ENCODE results near the gene SH3BP4. TPM values are rescaled to one million over a fixed set of nuclear protein-coding genes. Genes with fewer than 3 reads are reported as not detected.
A peak's percentile ranks its signal among the peaks of the same experiment; 100 is the strongest.

SH3BP4 gene
- total RNA-seq, 1 donor from 2014 or later: 49.5 TPM

GRCh38 chr2:234953116-234954031 is 1.6 kb downstream of the SH3BP4 start:
- no peaks in the 10 kb centered on the region for H3K9me3 Mint-ChIP-seq
- peaks cover 15% of the 10 kb centered on the region for H3K36me3 Mint-ChIP-seq
- peaks cover 59% of the 10 kb centered on the region for H3K4me1 Mint-ChIP-seq (ENCODE audit: unreplicated experiment)
- no peak for TF ChIP-seq CTCF (conservative IDR thresholded peaks at IDR 0.05)
- no peak for DNase-seq (ENCODE audit: extremely low spot score, unreplicated experiment)
- peaks cover 7% of the 10 kb centered on the region for H3K27me3 Mint-ChIP-seq
- H3K4me3 Mint-ChIP-seq: peak overlapping the region; percentile 91
- peak overlapping the region; percentile 69 for H3K27ac Mint-ChIP-seq

- Mint-ChIP-seq H3K27me3 (peaks cover 7% of the 10 kb centered on the region), H3K4me3 (peak overlapping the region; percentile 91), H3K36me3 (peaks cover 15% of the 10 kb centered on the region), H3K4me1 (ENCODE audit: unreplicated experiment) (peaks cover 69% of the 10 kb centered on the region), H3K27ac (peak overlapping the region; percentile 69), H3K9me3 (no peaks in the 10 kb centered on the region)
- TF ChIP-seq CTCF (conservative IDR thresholded peaks at IDR 0.05): no peak
- no peak for DNase-seq (ENCODE audit: extremely low spot score, unreplicated experiment)
Observed at GRCh38 chr2:234954551-234954992, 2.8 kb downstream of the SH3BP4 start.

- TF ChIP-seq CTCF (conservative IDR thresholded peaks at IDR 0.05): no peak
- Mint-ChIP-seq H3K36me3 (peaks cover 16% of the 10 kb centered on the region), H3K27ac (peak overlapping the region; percentile 69), H3K27me3 (peaks cover 7% of the 10 kb centered on the region), H3K4me1 (ENCODE audit: unreplicated experiment) (peaks cover 71% of the 10 kb centered on the region), H3K4me3 (peak overlapping the region; percentile 91), H3K9me3 (peaks cover under 1% of the 10 kb centered on the region)
- DNase-seq (ENCODE audit: extremely low spot score, unreplicated experiment): no peak
Observed at GRCh38 chr2:234955091-234955591, 3.3 kb downstream of the SH3BP4 start.

GRCh38 chr2:234955971-234956509 is 4.2 kb downstream of the SH3BP4 start:
- peak overlapping the region; percentile 91 for H3K4me3 Mint-ChIP-seq

GRCh38 chr2:234957834-234958135 is 6.0 kb downstream of the SH3BP4 start:
- TF ChIP-seq CTCF (conservative IDR thresholded peaks at IDR 0.05): no peak
- Mint-ChIP-seq H3K4me1 (ENCODE audit: unreplicated experiment) (peaks cover 71% of the 10 kb centered on the region), H3K36me3 (peaks cover 25% of the 10 kb centered on the region), H3K4me3 (peak overlapping the region; percentile 8), H3K27ac (peak overlapping the region; percentile 37), H3K27me3 (no peaks in the 10 kb centered on the region), H3K9me3 (peaks cover 6% of the 10 kb centered on the region)
- no peak for DNase-seq (ENCODE audit: extremely low spot score, unreplicated experiment)

More at GRCh38 chr2:234955971-234956509, 4.2 kb downstream of the SH3BP4 start:
- Mint-ChIP-seq H3K27ac (peak overlapping the region; percentile 69), H3K9me3 (peaks cover 6% of the 10 kb centered on the region), H3K4me1 (ENCODE audit: unreplicated experiment) (peaks cover 73% of the 10 kb centered on the region), H3K36me3 (peaks cover 25% of the 10 kb centered on the region), H3K27me3 (peaks cover 3% of the 10 kb centered on the region)
- no peak for DNase-seq (ENCODE audit: extremely low spot score, unreplicated experiment)
- no peak for TF ChIP-seq CTCF (conservative IDR thresholded peaks at IDR 0.05)

All from type B pancreatic cell (in vitro differentiated cells).